ENCODE data around the gene DUOX1. TPM values are rescaled to one million over a fixed set of nuclear protein-coding genes. Genes with fewer than 3 reads are reported as not detected.

Gene DUOX1
- total RNA-seq, 3 donors from 2014 or later (not counting 1 experiment from before 2014, with no cell fraction given): 0.20 TPM; not detected in 2

- Mint-ChIP-seq H3K36me3 (no peaks in the 10 kb centered on the region), H3K27me3 (ENCODE audit: low read depth in 2 of 2) (peaks cover 5 to 6% of the 10 kb centered on the region in 2 donors), H3K4me1 (peaks cover 25 to 26% of the 10 kb centered on the region in 2 donors), H3K4me3 (no peak overlapping the region), H3K9me3 (no peaks in the 10 kb centered on the region), H3K27ac (peak overlapping the region; percentile 52 to 66)
- DNase-seq: peak in 1 of 2 donors; percentile 76
- TF ChIP-seq, protein P1, sequence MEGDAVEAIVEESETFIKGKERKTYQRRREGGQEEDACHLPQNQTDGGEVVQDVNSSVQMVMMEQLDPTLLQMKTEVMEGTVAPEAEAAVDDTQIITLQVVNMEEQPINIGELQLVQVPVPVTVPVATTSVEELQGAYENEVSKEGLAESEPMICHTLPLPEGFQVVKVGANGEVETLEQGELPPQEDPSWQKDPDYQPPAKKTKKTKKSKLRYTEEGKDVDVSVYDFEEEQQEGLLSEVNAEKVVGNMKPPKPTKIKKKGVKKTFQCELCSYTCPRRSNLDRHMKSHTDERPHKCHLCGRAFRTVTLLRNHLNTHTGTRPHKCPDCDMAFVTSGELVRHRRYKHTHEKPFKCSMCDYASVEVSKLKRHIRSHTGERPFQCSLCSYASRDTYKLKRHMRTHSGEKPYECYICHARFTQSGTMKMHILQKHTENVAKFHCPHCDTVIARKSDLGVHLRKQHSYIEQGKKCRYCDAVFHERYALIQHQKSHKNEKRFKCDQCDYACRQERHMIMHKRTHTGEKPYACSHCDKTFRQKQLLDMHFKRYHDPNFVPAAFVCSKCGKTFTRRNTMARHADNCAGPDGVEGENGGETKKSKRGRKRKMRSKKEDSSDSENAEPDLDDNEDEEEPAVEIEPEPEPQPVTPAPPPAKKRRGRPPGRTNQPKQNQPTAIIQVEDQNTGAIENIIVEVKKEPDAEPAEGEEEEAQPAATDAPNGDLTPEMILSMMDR (IDR thresholded peaks at IDR 0.05): no peak
- Histone ChIP-seq H3K27ac (ENCODE audit: low read length) (no peak overlapping the region), H3K27me3 (ENCODE audit: control insufficient read depth, insufficient read depth, low read length) (no peaks in the 10 kb centered on the region), H3K4me1 (ENCODE audit: control insufficient read depth, insufficient read depth, low read length) (peaks cover 30% of the 10 kb centered on the region), H3K4me3 (ENCODE audit: low read length) (no peak overlapping the region), H3K36me3 (ENCODE audit: control insufficient read depth, insufficient read depth, low read length) (no peaks in the 10 kb centered on the region), H3K9me3 (ENCODE audit: control insufficient read depth, insufficient read depth, low read length) (no peaks in the 10 kb centered on the region)
- no peak for ATAC-seq
- intact Hi-C loops (cut with micrococcal nuclease): no loop called here
- WGBS (ENCODE audit: insufficient coverage): 89% methylated on average over 13 of the region's 13 CpGs
Observed at GRCh38 chr15:45179221-45179985, 49.6 kb downstream of the DUOX1 start.

DNA sequence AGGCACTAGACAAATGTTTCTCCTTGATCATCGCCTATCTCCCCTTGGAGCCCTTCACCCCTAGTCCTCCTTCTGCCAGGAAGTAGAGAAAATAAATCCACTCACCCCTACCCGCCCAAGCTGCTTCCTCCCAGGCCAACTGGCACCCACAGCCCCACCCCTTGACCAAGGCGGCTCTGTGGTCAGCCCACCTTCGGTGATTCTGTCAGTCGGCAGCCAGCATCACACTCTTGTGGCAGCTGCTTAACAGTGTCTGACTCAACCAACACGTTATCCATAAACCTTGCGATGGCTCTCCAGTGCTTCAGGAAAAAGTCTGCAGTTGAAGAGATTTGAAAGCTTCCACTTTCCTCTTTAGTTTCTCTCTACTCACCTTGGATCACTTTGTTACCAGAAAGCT is 50.4 kb downstream of the DUOX1 start:
- H3K4me3 ChIP-seq (ENCODE audit: low read length): no peak overlapping the region
- intact Hi-C loops (cut with micrococcal nuclease): no loop called here
- DNase-seq (peak; percentile 35 to 54), ATAC-seq (peak; percentile 69 to 95 (median 88))
- TF ChIP-seq, protein P1 (IDR thresholded peaks at IDR 0.05): no peak
- WGBS (ENCODE audit: insufficient coverage): 16% methylated on average over 7 of the region's 7 CpGs
- peaks cover 6 to 10% of the 10 kb centered on the region in 2 donors for H3K27me3 Mint-ChIP-seq (ENCODE audit: low read depth in 2 of 2)
- H3K4me1 ChIP-seq (ENCODE audit: control insufficient read depth, insufficient read depth, low read length): peaks cover 30% of the 10 kb centered on the region
- no peaks in the 10 kb centered on the region for H3K9me3 ChIP-seq (ENCODE audit: control insufficient read depth, insufficient read depth, low read length)
- H3K27ac ChIP-seq (ENCODE audit: low read length): no peak overlapping the region
- no peaks in the 10 kb centered on the region for H3K36me3 Mint-ChIP-seq
- H3K4me1 Mint-ChIP-seq: peaks cover 25 to 26% of the 10 kb centered on the region in 2 donors
- H3K36me3 ChIP-seq (ENCODE audit: control insufficient read depth, insufficient read depth, low read length): no peaks in the 10 kb centered on the region
- no peaks in the 10 kb centered on the region for H3K9me3 Mint-ChIP-seq
- peak overlapping the region; percentile 52 to 66 for H3K27ac Mint-ChIP-seq
- peak overlapping the region; percentile 75 for H3K4me3 Mint-ChIP-seq
- H3K27me3 ChIP-seq (ENCODE audit: control insufficient read depth, insufficient read depth, low read length): no peaks in the 10 kb centered on the region

GRCh38 chr15:45180648-45181436 is 51.0 kb downstream of the DUOX1 start:
- Histone ChIP-seq H3K4me3 (ENCODE audit: low read length) (no peak overlapping the region), H3K4me1 (ENCODE audit: control insufficient read depth, insufficient read depth, low read length) (peaks cover 30% of the 10 kb centered on the region), H3K9me3 (ENCODE audit: control insufficient read depth, insufficient read depth, low read length) (no peaks in the 10 kb centered on the region), H3K27me3 (ENCODE audit: control insufficient read depth, insufficient read depth, low read length) (no peaks in the 10 kb centered on the region), H3K27ac (ENCODE audit: low read length) (no peak overlapping the region), H3K36me3 (ENCODE audit: control insufficient read depth, insufficient read depth, low read length) (no peaks in the 10 kb centered on the region)
- intact Hi-C loops (cut with micrococcal nuclease): no loop called here
- Mint-ChIP-seq H3K27ac (peak overlapping the region; percentile 52 to 66), H3K36me3 (no peaks in the 10 kb centered on the region), H3K4me3 (peak overlapping the region; percentile 75), H3K9me3 (no peaks in the 10 kb centered on the region), H3K27me3 (ENCODE audit: low read depth in 2 of 2) (peaks cover 6 to 11% of the 10 kb centered on the region in 2 donors), H3K4me1 (peaks cover 25 to 27% of the 10 kb centered on the region in 2 donors)
- TF ChIP-seq, protein P1 (IDR thresholded peaks at IDR 0.05): no peak
- 86% methylated on average over 8 of the region's 8 CpGs for WGBS (ENCODE audit: insufficient coverage)
- DNase-seq: no peak
- no peak for ATAC-seq

All from natural killer cell (primary cell).